SK-N-SH (cell line): Measurements from ENCODE around the gene MUC16.

ENCODE experiments used
- MXI1 ChIP-seq: IDR thresholded peaks from 2 replicates; pipeline ENCODE4 v1.6.1; 2012; ENCODE audit warnings: mild to moderate bottlenecking, low read depth, low read length, improper control_type of control experiment
- POLR2AphosphoS5 ChIP-seq: IDR thresholded peaks from 2 replicates; pipeline ENCODE4 v1.6.1; 2012; ENCODE audit warnings: low read depth, low read length
- TEAD4 ChIP-seq: IDR thresholded peaks from 2 replicates; pipeline ENCODE4 v1.4.0; 2012; ENCODE audit warnings: mild to moderate bottlenecking, borderline replicate concordance; ENCODE audit not compliant: insufficient read depth
- TF ChIP-seq, protein P1 (sequence below): fragments of 200-600 bp; sonication (generic); IDR thresholded peaks from 2 replicates; pipeline ENCODE4 v1.6.1; 2017; ENCODE audit warnings: antibody characterized with exemption, mild to moderate bottlenecking, moderate library complexity
- TF ChIP-seq, protein P2 (sequence below): fragments of 150-350 bp; IDR thresholded peaks from 2 replicates; pipeline ENCODE4 v1.6.1; 2017; ENCODE audit warnings: antibody characterized with exemption, low read length, low read depth, borderline replicate concordance

DNA sequence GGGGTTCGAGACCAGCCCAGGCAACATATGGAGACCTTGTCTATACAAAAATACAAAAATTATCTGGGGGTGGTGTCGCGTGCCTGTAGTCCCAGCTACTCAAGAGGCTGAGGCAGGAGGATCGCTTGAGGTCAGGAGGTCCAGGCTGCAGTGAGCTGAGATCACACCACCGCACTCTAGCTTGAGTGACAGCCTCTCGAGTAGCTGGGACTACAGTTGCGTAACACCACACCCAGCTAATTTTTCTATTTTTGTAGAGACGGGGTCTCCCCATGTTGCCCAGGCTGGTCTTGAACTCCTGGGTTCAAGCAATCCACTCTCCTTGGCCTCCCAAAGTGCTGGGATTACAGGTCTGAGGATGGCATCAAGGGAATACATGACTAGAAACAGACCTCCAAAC is 30.8 kb upstream of the MUC16 start:
- TF ChIP-seq, protein P1, sequence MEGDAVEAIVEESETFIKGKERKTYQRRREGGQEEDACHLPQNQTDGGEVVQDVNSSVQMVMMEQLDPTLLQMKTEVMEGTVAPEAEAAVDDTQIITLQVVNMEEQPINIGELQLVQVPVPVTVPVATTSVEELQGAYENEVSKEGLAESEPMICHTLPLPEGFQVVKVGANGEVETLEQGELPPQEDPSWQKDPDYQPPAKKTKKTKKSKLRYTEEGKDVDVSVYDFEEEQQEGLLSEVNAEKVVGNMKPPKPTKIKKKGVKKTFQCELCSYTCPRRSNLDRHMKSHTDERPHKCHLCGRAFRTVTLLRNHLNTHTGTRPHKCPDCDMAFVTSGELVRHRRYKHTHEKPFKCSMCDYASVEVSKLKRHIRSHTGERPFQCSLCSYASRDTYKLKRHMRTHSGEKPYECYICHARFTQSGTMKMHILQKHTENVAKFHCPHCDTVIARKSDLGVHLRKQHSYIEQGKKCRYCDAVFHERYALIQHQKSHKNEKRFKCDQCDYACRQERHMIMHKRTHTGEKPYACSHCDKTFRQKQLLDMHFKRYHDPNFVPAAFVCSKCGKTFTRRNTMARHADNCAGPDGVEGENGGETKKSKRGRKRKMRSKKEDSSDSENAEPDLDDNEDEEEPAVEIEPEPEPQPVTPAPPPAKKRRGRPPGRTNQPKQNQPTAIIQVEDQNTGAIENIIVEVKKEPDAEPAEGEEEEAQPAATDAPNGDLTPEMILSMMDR: no peak
- TF ChIP-seq, protein P2, sequence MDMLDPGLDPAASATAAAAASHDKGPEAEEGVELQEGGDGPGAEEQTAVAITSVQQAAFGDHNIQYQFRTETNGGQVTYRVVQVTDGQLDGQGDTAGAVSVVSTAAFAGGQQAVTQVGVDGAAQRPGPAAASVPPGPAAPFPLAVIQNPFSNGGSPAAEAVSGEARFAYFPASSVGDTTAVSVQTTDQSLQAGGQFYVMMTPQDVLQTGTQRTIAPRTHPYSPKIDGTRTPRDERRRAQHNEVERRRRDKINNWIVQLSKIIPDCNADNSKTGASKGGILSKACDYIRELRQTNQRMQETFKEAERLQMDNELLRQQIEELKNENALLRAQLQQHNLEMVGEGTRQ: no peak
- TF ChIP-seq MXI1 (no peak), POLR2AphosphoS5 (no peak), TEAD4 (no peak)
